ENCODE measurements around the gene ABI3. TPM values are rescaled to one million over a fixed set of nuclear protein-coding genes. Genes with fewer than 3 reads are reported as not detected.

The ABI3 gene
- polyA plus RNA-seq, 1 donor from 2014 or later = not detected

DNA sequence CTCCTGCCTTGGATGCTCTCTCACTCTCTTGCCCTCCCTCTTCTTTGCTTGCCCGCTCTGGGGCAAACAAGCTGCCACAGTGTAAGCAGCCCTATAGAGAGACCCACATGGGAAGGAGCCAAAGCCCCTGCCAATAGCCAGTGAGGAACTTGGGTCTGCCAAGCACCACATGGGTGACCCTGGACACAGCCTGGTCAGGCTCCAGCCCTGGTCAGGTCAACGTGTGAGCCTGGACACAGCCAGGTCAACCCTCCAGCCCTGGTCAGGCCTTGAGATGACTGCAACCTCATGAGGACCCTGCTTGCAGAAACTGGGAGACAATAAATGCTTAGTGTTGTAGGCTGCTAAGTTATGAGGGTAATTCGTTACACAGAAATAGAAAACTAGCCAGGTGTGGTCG lies 34.3 kb downstream of the ABI3 start:
- TF ChIP-seq MXI1 (conservative IDR thresholded peaks at IDR 0.05; ENCODE audit: poor library complexity, severe bottlenecking) = no peak
- TF ChIP-seq RAD21 (conservative IDR thresholded peaks at IDR 0.05) = no peak

DNA sequence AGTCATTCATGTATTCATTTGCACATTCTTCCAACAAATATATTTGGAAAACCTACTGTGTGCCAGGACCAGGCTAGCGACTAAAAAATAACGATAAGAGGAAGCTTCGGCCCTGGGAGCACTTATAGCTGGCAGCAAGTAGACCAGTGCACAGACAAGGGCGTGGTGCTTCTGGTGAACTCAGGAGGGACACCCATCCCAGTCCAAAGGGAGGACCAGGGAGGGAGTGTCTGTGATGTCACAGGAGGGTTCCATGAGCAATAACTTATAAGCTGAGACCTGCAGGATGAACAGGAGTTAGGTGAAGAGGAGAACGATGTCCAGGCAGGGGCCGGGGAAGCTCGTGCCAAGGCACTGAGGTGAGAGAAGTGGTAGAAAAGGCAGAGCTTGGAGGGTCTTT lies 37.4 kb downstream of the ABI3 start:
- Histone ChIP-seq H3K36me3 (ENCODE audit: insufficient read depth, low read length) (no peaks in the 10 kb centered on the region), H3K27me3 (ENCODE audit: insufficient read depth, low read depth, low read length) (no peaks in the 10 kb centered on the region), H3F3A (ENCODE audit: insufficient read depth, low read length, poor library complexity, severe bottlenecking) (no peaks in the 10 kb centered on the region), H3K4me3 (ENCODE audit: low read length) (no peak overlapping the region), H3K4me2 (ENCODE audit: low read length) (no peak overlapping the region), H3K9me3 (ENCODE audit: low read length) (no peaks in the 10 kb centered on the region), H3K9ac (ENCODE audit: low read length) (no peak overlapping the region), H3K79me2 (replicated peaks; ENCODE audit: insufficient read depth, low read length) (no peaks in the 10 kb centered on the region), H2AFZ (ENCODE audit: low read depth, low read length) (no peak overlapping the region), H4K20me1 (ENCODE audit: insufficient read depth) (no peaks in the 10 kb centered on the region), H3K9me2 (ENCODE audit: insufficient read depth, low read length) (no peaks in the 10 kb centered on the region), H3K27ac (ENCODE audit: low read length) (no peak overlapping the region)
- TF ChIP-seq RAD21 (conservative IDR thresholded peaks at IDR 0.05) = no peak
- TF ChIP-seq TAF1 (IDR thresholded peaks at IDR 0.05; ENCODE audit: low read depth) = no peak
- no peak for TF ChIP-seq EZH2 (IDR thresholded peaks at IDR 0.05; ENCODE audit: borderline replicate concordance, insufficient read depth, low read length, poor library complexity, severe bottlenecking)
- TF ChIP-seq, protein P1, sequence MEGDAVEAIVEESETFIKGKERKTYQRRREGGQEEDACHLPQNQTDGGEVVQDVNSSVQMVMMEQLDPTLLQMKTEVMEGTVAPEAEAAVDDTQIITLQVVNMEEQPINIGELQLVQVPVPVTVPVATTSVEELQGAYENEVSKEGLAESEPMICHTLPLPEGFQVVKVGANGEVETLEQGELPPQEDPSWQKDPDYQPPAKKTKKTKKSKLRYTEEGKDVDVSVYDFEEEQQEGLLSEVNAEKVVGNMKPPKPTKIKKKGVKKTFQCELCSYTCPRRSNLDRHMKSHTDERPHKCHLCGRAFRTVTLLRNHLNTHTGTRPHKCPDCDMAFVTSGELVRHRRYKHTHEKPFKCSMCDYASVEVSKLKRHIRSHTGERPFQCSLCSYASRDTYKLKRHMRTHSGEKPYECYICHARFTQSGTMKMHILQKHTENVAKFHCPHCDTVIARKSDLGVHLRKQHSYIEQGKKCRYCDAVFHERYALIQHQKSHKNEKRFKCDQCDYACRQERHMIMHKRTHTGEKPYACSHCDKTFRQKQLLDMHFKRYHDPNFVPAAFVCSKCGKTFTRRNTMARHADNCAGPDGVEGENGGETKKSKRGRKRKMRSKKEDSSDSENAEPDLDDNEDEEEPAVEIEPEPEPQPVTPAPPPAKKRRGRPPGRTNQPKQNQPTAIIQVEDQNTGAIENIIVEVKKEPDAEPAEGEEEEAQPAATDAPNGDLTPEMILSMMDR (IDR thresholded peaks at IDR 0.05; ENCODE audit: poor library complexity, severe bottlenecking) = no peak
- no peak for TF ChIP-seq MXI1 (conservative IDR thresholded peaks at IDR 0.05; ENCODE audit: poor library complexity, severe bottlenecking)
- no peak for TF ChIP-seq SMC3 (conservative IDR thresholded peaks at IDR 0.05; ENCODE audit: poor library complexity)
- TF ChIP-seq POLR2AphosphoS5 (IDR thresholded peaks at IDR 0.05) = no peak
- TF ChIP-seq EP300 (conservative IDR thresholded peaks at IDR 0.05; ENCODE audit: poor library complexity, severe bottlenecking) = no peak
- TF ChIP-seq, protein P2, sequence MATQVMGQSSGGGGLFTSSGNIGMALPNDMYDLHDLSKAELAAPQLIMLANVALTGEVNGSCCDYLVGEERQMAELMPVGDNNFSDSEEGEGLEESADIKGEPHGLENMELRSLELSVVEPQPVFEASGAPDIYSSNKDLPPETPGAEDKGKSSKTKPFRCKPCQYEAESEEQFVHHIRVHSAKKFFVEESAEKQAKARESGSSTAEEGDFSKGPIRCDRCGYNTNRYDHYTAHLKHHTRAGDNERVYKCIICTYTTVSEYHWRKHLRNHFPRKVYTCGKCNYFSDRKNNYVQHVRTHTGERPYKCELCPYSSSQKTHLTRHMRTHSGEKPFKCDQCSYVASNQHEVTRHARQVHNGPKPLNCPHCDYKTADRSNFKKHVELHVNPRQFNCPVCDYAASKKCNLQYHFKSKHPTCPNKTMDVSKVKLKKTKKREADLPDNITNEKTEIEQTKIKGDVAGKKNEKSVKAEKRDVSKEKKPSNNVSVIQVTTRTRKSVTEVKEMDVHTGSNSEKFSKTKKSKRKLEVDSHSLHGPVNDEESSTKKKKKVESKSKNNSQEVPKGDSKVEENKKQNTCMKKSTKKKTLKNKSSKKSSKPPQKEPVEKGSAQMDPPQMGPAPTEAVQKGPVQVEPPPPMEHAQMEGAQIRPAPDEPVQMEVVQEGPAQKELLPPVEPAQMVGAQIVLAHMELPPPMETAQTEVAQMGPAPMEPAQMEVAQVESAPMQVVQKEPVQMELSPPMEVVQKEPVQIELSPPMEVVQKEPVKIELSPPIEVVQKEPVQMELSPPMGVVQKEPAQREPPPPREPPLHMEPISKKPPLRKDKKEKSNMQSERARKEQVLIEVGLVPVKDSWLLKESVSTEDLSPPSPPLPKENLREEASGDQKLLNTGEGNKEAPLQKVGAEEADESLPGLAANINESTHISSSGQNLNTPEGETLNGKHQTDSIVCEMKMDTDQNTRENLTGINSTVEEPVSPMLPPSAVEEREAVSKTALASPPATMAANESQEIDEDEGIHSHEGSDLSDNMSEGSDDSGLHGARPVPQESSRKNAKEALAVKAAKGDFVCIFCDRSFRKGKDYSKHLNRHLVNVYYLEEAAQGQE (IDR thresholded peaks at IDR 0.05; ENCODE audit: borderline replicate concordance) = no peak

More for the DNA sequence above, 34.3 kb downstream of the ABI3 start:
- Histone ChIP-seq H3K9me2 (ENCODE audit: insufficient read depth, low read length) (no peaks in the 10 kb centered on the region), H4K20me1 (ENCODE audit: insufficient read depth) (no peaks in the 10 kb centered on the region), H3K9ac (ENCODE audit: low read length) (no peak overlapping the region), H3K27me3 (ENCODE audit: insufficient read depth, low read depth, low read length) (no peaks in the 10 kb centered on the region), H3F3A (ENCODE audit: insufficient read depth, low read length, poor library complexity, severe bottlenecking) (no peaks in the 10 kb centered on the region), H3K4me3 (ENCODE audit: low read length) (no peak overlapping the region), H3K9me3 (ENCODE audit: low read length) (no peaks in the 10 kb centered on the region), H3K36me3 (ENCODE audit: insufficient read depth, low read length) (no peaks in the 10 kb centered on the region), H3K4me2 (ENCODE audit: low read length) (no peak overlapping the region), H3K79me2 (replicated peaks; ENCODE audit: insufficient read depth, low read length) (no peaks in the 10 kb centered on the region), H2AFZ (ENCODE audit: low read depth, low read length) (no peak overlapping the region), H3K27ac (ENCODE audit: low read length) (no peak overlapping the region)
